HG03575 (cell line): Measurements from ENCODE around the gene WDR12.
A peak's percentile ranks its signal among the peaks of the same experiment; 100 is the strongest.
"Not testable (repeated sequence)": the region's sequence is repeated elsewhere in the genome, so short reads cannot be mapped to it uniquely, and the experiment has no call there.

Source experiments
- ATAC-seq: cut with Tn5 transposase; IDR thresholded peaks from one replicate; pipeline ENCODE4 v1.9.1; 2021; ENCODE audit not compliant: unreplicated experiment, insufficient number of reproducible peaks, low FRiP score; ENCODE audit errors: extremely low read depth

WDR12 gene

DNA sequence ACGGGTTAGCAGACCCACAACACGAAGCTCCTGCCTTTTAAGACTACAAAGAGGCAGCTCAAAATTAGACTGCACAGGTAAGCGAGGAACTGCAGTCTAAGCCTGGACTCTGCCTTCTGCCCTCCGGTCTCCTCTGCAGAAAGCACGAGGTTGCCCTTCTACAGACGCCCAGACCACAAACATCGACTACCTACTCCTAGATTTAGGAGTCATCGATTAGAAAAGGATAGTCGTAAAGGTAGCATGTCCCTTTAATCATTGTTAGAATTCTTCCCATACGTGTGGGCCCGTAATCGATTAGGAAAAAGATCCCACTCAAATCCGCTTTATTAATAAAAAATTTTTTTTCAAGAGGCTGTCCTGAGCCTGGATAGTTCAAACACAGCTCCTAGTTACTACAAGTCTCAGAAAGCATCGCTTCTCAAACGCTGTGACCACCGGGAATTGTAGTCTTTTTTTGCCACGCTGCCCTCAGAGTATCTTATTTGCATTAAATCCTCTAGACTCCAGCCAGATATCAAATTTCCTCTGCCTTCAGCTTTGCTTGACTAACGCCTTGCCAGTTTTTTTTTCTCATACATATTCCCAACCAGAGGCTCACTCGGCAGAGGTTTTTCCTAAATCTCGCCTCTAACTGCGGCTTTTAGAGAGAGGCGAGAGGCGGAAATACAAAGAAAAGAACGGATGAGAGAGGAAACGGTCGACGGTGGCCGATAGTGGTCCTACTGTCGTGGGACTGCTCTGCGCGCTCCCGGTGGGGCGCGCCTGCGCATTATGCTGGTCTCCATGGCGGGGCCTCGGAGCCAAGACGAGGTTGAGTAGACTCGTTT, at the start of gene WDR12, which contains the start of gene CARF:
Gene WDR12 (minus strand): TSS at position 162 of the 830 bp plus-strand sequence. CDS start 197 bp downstream, outside the sequence.
Gene CARF (plus strand): TSS at position 764 of the 830 bp plus-strand sequence. CDS start 29,628 bp downstream, outside the sequence.
- peak; percentile 43 for ATAC-seq

DNA sequence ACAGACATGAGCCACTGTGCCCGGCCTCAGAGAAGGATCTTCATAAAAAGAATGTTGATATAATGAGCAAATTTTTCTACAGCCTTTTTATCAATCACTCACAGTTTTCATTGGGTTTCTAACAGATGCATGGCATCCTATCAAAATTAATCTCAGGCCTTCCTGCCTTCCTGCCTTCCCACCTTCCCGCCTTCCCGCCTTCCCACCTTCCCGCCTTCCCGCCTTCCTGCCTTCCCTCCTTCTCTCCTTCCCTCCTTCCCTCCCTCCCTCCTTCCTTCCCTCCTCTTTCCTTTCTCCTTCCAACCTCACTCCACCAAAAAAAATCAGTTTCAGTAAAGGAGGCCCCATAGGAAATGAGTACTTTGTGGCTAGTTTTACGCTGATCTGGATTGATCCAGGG, 49.1 kb upstream of the WDR12 start:
- no peak for ATAC-seq

DNA sequence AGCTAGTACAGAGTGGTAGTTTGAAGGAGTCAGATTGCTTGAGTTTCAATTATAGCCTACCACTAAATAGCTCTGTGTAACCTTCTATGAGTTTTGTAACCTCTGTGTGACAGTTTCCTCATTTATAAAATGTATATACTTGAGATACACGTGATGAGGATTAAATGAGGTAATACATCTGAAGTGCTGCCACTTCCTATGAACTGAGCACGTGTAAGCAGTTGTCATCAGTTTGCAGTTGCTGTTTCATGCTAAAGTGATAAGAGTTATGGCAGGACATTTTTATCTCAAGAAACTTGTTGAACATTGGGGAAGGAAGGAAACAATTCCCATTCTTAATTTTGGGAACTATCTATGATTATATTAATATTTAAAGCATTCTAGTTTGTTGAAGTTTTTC, 39.1 kb upstream of the WDR12 start:
- no peak for ATAC-seq

DNA sequence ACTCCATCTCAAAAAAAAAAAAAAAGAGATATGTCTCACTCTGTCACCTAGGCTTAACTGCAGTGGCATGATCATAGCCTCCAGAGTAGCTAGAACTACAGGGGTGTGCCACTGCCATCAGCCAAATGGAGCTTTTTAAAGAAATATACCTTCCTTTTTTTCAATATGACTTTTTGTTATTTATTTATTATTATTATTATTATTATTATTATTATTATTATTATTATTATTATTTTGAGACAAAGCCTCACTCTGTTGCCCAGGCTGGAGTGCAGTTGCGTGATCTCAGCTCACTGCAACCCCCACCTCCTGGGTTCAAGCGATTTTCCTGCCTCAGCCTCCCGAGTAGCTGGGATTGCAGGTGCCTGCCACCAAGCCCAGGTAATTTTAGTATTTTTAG, 37.9 kb upstream of the WDR12 start:
- not testable (repeated sequence) for ATAC-seq

DNA sequence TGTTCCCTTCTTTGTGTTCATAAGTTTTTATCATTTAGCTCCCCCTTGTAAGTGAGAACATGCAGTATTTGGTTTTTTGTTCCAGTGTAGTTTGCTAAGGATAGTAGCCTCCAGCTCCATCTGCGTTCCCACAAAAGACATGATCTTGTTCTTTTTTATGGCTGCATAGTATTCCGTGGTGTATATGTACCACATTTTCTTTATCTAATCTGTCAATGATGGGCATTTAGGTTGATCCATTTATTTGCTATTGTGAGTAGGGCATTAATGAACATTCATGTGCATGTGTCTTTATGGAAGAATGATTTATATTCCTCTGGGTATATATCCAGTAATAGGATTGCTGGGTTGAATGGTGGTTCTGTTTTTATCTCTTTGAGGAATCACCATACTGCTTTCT, 34.0 kb upstream of the WDR12 start:
- no peak for ATAC-seq

DNA sequence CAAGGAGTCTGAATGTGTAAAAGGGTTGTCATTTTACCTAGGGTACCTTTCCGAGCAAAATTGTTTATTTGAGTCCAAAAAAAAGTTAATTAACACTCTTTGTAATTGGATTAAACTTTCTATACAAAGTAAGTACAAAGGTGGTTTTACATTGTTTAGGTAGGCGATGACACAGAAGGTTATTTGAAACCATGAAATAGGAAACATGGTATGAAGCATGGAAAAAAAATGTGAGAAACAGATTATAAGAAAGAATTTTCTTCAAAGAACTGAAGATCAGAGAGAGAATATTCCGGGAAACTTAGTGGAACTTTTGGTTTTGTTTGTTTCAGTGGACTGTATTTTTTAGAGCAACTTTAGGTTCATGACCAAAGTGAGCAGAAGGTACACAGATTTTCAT, 33.3 kb upstream of the WDR12 start:
- no peak for ATAC-seq

DNA sequence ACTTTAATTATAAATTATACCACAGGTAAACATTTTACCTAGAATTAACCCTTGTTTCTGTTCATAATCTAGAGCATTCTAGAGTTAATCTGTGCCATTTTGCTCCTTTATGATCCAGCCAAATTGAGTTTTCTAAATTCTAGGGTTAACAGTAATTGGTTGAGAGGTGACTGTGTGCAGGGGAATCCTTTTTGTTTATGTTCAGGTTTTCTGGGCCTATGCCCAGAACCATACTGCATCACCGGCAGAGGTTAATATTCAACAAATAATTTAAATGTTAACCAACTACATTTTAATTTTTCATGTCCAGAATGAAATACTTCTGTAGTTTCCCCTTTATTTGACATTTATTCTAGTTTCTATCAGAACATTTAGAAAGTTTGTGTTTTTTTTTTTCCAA, 32.9 kb upstream of the WDR12 start:
- no peak for ATAC-seq

DNA sequence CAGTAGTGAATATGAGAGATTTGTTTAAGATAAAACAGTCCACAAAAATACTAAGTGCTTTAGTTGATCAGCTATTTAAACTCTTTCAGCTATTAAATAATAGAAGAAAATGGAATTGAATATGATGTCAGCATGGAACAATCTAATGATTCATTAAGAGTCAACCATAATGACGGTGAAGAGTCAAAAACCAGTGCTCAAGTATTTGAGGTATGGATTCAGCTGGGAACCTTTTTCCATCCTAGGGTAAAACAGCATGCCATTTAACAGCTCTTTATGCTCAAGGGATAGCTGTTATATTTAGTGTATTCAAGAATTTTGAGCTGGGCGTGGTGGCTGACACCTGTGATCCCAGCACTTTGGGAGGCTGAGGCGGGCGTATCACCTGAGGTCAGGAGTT, 30.3 kb upstream of the WDR12 start:
- no peak for ATAC-seq

DNA sequence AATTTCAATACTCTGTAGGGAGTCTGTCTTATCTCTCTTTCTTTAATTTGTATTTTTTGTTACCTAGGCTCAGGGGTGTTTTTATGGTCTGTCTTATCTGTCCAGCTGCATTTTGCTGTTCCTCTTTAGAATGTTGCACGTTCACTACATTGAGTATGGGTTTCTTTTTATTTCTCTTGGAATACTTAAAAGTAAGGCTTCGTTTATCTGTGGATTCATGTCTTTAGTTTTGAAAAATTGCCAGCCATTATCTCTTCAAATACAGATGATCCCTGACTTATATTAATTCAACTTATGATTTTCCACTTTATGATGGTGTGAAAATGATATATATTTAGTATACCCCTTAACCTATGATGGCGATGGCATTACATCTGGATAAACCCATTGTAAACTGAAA, 27.5 kb upstream of the WDR12 start:
- no peak for ATAC-seq

DNA sequence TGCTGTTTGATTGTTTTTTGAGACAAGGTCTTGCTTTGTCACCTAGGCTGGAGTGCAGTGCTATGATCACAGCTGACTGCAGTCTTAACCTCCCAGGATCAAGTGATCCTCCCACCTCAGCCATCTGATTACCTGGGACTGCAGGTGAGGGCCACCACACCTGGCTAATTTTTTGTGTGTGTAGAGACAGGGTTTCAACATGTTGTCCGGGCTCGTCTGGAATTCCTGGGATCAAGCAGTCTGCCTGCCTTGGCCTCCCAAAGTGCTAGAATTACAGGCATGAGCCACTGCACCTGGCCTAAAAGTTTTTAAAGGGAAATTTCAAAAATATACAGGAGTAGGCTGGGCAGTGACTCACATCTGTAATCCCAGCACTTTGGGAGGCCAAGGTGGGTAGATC, 23.0 kb upstream of the WDR12 start:
- no peak for ATAC-seq

DNA sequence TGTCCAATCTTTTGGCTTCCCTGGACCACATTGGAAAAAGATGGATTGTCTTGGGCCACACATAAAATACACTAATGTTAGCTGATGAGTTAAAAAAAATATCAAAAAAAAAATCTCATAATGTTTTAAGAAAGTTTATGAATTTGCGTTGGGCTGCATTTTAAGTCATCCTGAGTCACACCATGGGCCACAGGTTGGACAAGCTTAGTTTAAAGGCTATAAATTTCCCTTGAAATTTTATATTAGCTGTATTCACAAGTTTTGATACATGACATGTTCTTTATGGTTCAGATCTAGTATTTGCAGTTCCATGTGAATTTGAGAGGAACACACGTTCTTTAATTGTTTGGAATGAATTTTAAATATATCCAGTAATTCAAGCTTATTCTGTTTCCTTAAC, 22.5 kb upstream of the WDR12 start:
- ATAC-seq: no peak

DNA sequence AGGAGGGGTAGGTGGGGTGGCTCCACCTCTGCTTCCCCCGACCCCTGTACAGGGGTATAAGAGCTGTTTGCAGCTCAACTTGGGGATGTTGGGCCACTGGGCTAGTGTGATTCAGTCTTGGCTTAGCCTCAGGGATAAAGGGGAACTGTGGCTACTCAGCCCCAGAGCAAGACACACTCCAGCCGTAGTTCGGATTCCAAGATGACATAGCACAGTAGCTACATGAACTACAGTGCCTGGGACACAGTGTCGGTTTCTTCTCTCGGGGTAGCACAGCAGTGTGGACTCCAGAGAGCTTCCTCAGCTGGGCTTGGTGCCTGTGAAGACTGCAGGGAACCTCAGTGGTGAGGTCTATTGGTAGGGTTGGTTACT, 21.7 kb upstream of the WDR12 start:
- no peak for ATAC-seq

DNA sequence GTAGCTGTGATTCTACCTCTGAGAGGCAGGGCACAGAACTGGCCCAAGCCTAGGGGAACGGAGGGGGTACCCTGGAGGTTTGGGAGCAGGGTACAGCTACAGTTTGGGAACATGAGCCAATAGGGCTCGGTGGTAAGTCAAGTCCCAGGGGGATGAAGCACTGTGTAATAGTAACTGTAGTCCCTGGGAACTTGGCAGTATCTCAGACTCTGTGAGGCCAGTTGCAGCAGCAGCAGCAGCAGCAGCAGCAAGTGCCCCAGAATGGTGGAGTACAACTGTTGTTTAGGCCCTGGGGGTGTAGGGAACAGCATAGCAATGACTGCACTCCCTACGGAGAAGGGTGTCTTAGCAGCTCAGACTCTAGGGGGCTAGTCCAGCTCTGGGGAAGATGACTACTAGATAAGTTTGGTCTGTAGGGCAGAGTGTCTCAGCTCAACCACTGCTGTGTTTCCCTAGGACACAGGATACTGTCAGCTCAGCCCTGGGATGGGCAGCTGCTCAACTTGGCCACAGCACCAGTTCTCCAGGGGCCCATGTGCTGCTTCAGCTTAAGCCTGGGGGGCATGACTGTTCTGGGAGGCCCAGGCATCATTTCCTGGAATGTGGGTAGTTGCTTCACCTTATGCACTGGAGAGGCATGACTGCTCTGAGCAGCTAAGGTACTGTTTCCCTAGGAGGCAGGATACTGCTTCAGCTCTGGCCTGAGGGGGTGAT, 21.1 kb upstream of the WDR12 start:
- ATAC-seq: no peak

DNA sequence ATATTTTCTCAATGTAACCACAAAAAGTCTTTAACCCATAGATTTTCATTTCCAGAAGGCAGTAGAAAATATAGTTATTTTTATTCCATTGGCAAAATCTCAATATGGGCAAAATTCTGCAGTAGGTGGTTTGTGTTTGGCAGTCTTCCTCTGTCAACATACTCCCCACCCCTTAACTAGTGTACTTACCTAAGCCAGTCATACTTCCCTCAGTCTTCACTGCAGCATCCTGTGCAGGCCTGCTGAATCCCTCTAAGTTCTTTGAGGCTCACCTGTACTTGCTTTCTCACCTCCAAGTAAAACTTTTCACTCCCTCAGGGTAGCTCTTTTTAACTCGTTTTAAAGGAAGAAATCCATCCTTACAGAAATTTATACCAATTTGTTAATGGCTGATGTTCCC, 7.4 kb upstream of the WDR12 start:
- no peak for ATAC-seq

DNA sequence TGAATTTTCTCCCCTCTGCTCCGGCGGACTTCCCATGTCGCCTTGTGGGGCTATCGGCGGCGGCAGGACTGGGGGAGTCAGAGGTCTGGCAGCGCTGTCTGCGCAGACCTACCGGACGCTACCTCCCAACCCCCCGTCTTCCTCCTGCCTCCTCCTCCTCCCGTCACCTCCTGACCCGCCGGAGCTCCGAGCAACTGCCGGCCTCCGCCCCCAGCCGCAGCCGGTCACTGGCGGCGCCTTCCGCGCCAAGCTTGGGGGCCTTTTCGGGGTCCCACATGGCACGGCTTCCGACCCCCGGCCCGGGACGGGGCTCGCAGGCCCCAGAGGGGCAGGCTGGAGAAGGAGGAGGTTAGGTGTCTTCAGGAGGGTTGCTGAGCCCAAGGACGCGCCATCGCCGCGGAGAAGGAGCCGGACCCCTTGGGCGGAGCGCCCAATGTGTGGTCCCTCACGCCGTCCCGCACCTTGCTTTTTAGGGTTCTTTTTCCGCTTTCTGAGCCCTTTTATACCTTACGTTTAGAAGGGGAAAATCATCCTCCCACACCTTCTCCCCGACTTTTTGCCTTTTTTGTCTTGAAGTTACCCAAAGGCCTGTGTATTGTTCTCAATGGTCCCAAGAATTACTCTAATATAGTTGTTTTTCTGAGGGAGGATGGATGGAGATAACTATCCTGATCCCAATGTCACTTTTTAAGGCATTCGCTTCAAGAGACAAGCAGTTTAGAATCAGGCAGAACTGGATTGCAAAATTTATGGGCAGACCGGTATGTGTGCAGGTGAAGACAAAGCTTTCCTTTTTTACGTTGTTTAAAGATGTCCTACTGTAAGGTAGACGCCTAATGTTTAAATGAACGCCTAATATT, 1.1 kb upstream of the WDR12 start:
- peak; percentile 23 for ATAC-seq

DNA sequence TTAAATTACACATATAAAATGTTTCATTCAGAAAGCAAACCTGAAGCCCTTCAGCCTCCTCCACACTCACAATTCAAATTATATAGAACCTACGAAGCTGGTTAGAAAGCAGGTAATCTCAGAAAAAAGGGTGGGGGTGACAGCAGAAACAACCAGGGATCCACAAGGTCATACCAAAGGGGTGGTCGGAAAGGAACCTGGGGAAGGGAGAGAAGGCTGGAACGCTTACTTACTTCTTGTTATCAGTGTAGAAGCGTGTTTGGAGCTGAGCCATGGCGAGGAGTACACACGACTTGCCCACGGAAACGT, 316 bp downstream of the WDR12 start:
- ATAC-seq: no peak

DNA sequence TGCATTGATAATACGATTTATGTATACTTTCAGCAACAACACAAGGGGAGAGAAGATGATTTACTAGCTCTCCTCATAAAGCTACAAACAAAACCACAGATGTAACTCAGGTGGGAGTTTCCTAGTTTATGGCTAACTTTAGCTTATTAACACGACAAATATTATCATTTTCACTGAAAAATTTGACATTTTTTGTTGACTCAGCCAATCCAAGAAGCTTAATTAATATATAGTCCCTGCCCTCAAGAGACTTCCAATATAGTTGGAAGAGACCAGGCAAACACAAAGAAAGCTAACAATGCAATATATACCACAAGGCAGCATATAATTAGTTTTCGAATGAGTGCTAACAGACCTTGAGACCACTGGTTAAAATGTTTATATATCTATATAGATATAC, 775 bp downstream of the WDR12 start:
- no peak for ATAC-seq

DNA sequence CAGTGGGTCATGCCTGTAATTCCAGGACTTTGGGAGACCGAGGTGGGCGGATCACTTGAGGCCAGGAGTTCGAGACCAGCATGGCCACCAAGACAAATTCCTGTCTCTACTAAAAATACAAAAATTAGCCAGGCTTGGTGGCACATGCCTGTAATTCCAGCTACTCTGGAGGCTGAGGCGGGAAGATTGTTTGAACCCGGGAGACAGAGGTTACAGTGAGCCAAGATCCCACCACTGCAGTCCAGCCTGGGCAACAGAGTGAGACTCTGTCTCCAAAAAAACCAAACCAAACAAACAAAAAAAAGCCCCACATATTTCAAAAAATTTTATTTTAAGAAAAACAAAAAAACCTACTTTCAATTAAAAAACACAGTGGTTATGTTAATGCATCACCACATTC, 1.2 kb downstream of the WDR12 start:
- ATAC-seq: not testable (repeated sequence)

DNA sequence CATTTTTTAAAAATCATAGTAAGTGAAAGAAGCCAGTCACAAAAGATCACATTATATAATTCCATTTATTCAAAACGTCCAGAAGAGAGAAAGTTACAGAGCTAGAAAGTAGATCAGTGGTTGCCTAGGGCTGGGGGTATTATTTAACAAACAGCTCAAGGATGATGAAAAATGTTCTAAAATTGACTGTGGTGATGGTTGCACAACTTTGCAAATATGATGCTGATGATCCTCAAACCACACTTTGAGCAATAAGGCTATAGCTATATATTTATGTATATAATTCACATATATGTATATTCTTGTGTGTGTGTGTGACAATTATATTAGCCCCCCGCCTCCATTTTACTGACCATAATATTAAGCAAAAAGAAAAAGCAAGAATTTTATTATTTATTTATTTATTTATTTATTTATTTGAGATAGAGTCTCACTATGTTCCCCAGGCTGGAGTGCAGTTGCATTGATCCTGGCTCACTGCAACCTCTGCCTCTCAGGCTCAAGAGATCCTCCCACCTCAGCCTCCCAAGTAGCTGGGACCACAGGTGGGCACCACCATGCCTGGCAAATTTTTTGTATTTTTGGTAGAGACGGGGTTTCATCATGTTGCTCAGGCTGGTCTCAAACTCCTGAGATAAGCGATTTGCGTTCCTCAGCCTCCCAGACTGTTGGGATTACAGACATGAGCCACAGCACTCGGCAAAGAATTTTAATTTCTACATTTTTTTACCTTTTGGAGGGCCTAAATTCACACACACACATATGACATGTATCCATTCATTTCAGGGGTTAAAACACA, 1.9 kb downstream of the WDR12 start:
- no peak for ATAC-seq
